Measurements from ENCODE around the gene SCP2. TPM values are rescaled to one million over a fixed set of nuclear protein-coding genes. Genes with fewer than 3 reads are reported as not detected.

Gene SCP2
- total RNA-seq, 4 donors from 2014 or later = 114 to 311 (median 223) TPM

- intact Hi-C loops (cut with DNase I; ENCODE audit: low total_unique reads) (no loop called here), in situ Hi-C loops (cut with MboI; ENCODE audit: low pct_ligation_motif_present in 1 of 4, low pct_unique_long_range_greater_than_20kb in 1 of 4, low sequenced_read_pairs in 3 of 4) (no loop called here)
- H3K27me3 ChIP-seq = no peaks in the 10 kb centered on the region
- H3K4me1 ChIP-seq = no peaks in the 10 kb centered on the region
- 51% methylated on average over 3 of the region's 3 CpGs; no CpG with 5 or more reads in 1 of the 2 donors for WGBS, 2 donors (ENCODE audit: low coverage in 1 of 2)
- DNase-seq = no peak
- no peak overlapping the region for H3K4me3 ChIP-seq
- no peak overlapping the region for H3K27ac ChIP-seq
- no peaks in the 10 kb centered on the region for H3K9me3 ChIP-seq
- TF ChIP-seq CTCF (IDR thresholded peaks at IDR 0.05) (no peak), POLR2A (IDR thresholded peaks at IDR 0.05) (no peak), EP300 (IDR thresholded peaks at IDR 0.05; ENCODE audit: low read depth) (no peak), POLR2AphosphoS5 (IDR thresholded peaks at IDR 0.05) (no peak)
- H3K36me3 ChIP-seq = no peaks in the 10 kb centered on the region
These were observed 153.0 kb downstream of the SCP2 start for GRCh38 chr1:53080041-53080440.

DNA sequence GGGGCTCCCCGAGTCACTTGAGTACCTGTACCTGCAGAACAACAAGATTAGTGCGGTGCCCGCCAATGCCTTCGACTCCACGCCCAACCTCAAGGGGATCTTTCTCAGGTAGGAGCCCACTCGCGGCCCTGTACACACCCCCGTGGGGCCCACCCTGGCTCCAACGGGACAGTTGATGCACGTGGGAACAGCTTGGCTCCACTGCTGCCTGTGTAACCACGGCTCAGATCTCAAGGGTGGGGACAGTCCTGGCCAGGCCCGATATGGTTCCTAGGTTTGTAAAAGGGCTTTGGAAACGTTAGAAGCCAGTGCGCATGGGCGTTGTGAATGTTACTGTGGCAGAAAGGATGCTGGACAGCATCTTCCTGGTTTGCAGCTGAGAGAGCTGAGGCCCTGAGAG lies 153.7 kb downstream of the SCP2 start:
- no peaks in the 10 kb centered on the region for H3K36me3 ChIP-seq
- in situ Hi-C loops (cut with MboI; ENCODE audit: low pct_ligation_motif_present in 1 of 4, low pct_unique_long_range_greater_than_20kb in 1 of 4, low sequenced_read_pairs in 3 of 4) (no loop called here), intact Hi-C loops (cut with DNase I; ENCODE audit: low total_unique reads) (no loop called here)
- no peaks in the 10 kb centered on the region for H3K27me3 ChIP-seq
- H3K27ac ChIP-seq = no peak overlapping the region
- H3K9me3 ChIP-seq = no peaks in the 10 kb centered on the region
- H3K4me1 ChIP-seq = no peaks in the 10 kb centered on the region
- H3K4me3 ChIP-seq = no peak overlapping the region
- no peak for DNase-seq
- TF ChIP-seq POLR2AphosphoS5 (IDR thresholded peaks at IDR 0.05) = no peak
- no peak for TF ChIP-seq POLR2A (IDR thresholded peaks at IDR 0.05)
- no peak for TF ChIP-seq EP300 (IDR thresholded peaks at IDR 0.05; ENCODE audit: low read depth)
- TF ChIP-seq CTCF (IDR thresholded peaks at IDR 0.05) = no peak
- 80% methylated on average over 15 of the region's 15 CpGs; no CpG with 5 or more reads in 1 of the 2 donors for WGBS, 2 donors (ENCODE audit: low coverage in 1 of 2)

GRCh38 chr1:53081384-53082066 lies 154.4 kb downstream of the SCP2 start:
- no peak for TF ChIP-seq EP300 (IDR thresholded peaks at IDR 0.05; ENCODE audit: low read depth)
- no peak for TF ChIP-seq POLR2AphosphoS5 (IDR thresholded peaks at IDR 0.05)
- no peak for TF ChIP-seq POLR2A (IDR thresholded peaks at IDR 0.05)
- no peak for TF ChIP-seq CTCF (IDR thresholded peaks at IDR 0.05)
- Histone ChIP-seq H3K4me1 (no peaks in the 10 kb centered on the region), H3K27me3 (no peaks in the 10 kb centered on the region), H3K9me3 (no peaks in the 10 kb centered on the region), H3K4me3 (no peak overlapping the region), H3K36me3 (no peaks in the 10 kb centered on the region), H3K27ac (no peak overlapping the region)
- no peak for DNase-seq
- 84% methylated on average over 14 of the region's 14 CpGs; no CpG with 5 or more reads in 1 of the 2 donors for WGBS, 2 donors (ENCODE audit: low coverage in 1 of 2)
- intact Hi-C loops (cut with DNase I; ENCODE audit: low total_unique reads) = no loop called here
- in situ Hi-C loops (cut with MboI; ENCODE audit: low pct_ligation_motif_present in 1 of 4, low pct_unique_long_range_greater_than_20kb in 1 of 4, low sequenced_read_pairs in 3 of 4) = no loop called here

DNA sequence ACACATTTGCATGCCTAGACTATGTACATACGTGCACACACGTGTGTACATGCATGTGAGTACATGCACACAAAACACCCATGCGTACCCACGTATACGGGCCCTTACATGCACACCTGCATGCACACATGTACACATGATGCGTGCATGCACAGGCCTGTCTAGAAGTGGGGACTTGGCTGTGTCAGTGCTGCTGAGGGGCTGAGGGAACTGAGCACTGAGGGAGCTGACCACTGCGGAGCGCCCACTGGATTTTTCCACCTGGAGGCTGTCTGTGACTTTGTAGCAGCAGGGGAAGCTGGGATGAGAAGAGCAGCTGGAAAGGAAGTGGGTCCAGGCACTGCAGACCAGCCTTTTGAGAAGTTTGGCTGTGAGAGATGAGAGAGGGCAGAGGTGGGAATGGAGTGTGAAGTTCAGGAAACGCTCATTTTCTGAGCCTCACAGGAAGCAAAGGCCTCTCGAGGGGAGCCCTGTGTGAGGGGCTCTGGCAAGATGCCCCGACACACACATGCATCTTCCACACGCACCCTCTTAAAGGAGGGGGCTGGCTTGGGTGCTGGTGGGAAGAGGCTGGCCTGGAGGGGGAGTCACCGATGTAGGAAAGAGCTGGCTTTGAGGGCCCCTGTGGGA lies 155.9 kb downstream of the SCP2 start:
- no peaks in the 10 kb centered on the region for H3K36me3 ChIP-seq
- no peak for DNase-seq
- 85% methylated on average over 13 of the region's 13 CpGs; no CpG with 5 or more reads in 1 of the 2 donors for WGBS, 2 donors (ENCODE audit: low coverage in 1 of 2)

More for the DNA sequence above, 155.9 kb downstream of the SCP2 start:
- no peaks in the 10 kb centered on the region for H3K4me1 ChIP-seq
- no peaks in the 10 kb centered on the region for H3K27me3 ChIP-seq
- TF ChIP-seq EP300 (IDR thresholded peaks at IDR 0.05; ENCODE audit: low read depth) (no peak), CTCF (IDR thresholded peaks at IDR 0.05) (no peak), POLR2A (IDR thresholded peaks at IDR 0.05) (no peak), POLR2AphosphoS5 (IDR thresholded peaks at IDR 0.05) (no peak)
- H3K9me3 ChIP-seq = no peaks in the 10 kb centered on the region
- intact Hi-C loops (cut with DNase I; ENCODE audit: low total_unique reads) = no loop called here
- H3K27ac ChIP-seq = no peak overlapping the region
- no peak overlapping the region for H3K4me3 ChIP-seq
- in situ Hi-C loops (cut with MboI; ENCODE audit: low pct_ligation_motif_present in 1 of 4, low pct_unique_long_range_greater_than_20kb in 1 of 4, low sequenced_read_pairs in 3 of 4) = no loop called here
